GM13977 (cell line): ENCODE data around the gene TMEM248.
A peak's percentile ranks its signal among the peaks of the same experiment; 100 is the strongest.
"Not testable (repeated sequence)": the region's sequence is repeated elsewhere in the genome, so short reads cannot be mapped to it uniquely, and the experiment has no call there.

Experiments
- DNase-seq: peaks from one replicate; pipeline ENCODE4 v3.0.0; 2012; ENCODE audit warnings: low spot score
- CTCF ChIP-seq: IDR thresholded peaks from 2 replicates; pipeline ENCODE4 v1.5.1; 2012; ENCODE audit warnings: mild to moderate bottlenecking, control low read depth; ENCODE audit not compliant: insufficient read depth; ENCODE audit errors: extremely low read depth, missing control alignments
- in situ Hi-C: fragments of 300-500 bp; cut with MboI; formaldehyde crosslinking; loops from one replicate; pipeline ENCODE4 v1.12.0; 2022; ENCODE audit warnings: low sequenced_read_pairs, low pct_unique_long_range_greater_than_20kb, mixed read lengths, inconsistent platforms; ENCODE audit not compliant: unreplicated experiment

The TMEM248 gene

GRCh38 chr7:66903360-66904062, 17.5 kb upstream of the TMEM248 start:
- in situ Hi-C loops = no loop called here
- DNase-seq = no peak
- TF ChIP-seq CTCF = no peak

DNA sequence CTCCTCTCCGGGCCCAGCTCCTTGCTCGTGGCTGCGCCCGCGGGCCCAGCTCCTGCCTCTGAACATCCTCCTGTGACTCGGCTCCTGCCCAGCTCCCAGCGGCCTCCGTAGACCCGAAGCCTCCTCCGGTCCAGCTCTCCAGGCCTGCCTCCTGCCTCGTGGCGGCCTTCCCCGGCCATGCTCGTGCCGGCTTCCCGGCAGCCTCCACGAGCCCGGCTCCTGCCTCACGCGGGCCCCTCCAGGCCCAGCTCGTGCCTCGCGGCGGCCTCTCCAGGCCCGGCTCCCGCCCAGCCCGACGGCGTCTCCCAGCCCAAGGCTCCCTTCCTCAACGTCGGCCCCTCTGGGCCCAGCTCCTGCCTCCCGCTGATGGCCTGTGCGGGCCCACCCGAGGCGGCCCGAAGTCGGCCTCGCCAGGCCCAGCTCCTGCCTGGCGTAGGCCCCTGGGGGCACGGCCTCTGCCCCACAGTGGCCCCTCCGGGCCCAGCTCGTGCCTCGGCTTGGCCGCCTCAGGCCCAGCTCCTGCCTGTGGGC, 16.9 kb upstream of the TMEM248 start:
- DNase-seq = no peak
- in situ Hi-C loops = no loop called here
- no peak for TF ChIP-seq CTCF

DNA sequence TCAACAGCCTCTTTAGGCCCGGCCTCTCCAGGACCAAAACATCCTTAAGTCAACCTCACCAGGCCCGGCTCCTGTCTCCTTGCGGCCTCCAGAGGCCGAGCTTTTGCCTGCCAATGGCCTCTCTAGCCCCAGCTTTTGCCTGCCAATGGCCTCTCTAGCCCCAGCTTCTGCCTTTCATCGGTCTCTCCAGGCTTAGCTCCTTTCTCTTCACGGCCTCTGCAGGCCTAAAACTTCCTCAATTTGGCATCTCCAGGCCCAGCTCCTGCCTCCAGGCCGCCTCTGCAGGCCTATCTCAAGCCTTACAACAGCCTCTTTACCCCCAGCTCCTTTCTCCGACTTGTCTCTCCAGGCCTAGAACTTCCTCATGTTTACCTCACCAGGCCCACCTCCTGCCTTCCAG, 15.7 kb upstream of the TMEM248 start:
- in situ Hi-C loops = no loop called here
- no peak for DNase-seq

GRCh38 chr7:66905689-66906088, 15.3 kb upstream of the TMEM248 start:
- TF ChIP-seq CTCF = peak; percentile 29
- in situ Hi-C loops = no loop called here
- no peak for DNase-seq

More for the DNA sequence above, 15.7 kb upstream of the TMEM248 start:
- TF ChIP-seq CTCF = no peak

GRCh38 chr7:66907731-66908130, 13.3 kb upstream of the TMEM248 start:
- in situ Hi-C loops = no loop called here
- TF ChIP-seq CTCF = no peak
- no peak for DNase-seq

DNA sequence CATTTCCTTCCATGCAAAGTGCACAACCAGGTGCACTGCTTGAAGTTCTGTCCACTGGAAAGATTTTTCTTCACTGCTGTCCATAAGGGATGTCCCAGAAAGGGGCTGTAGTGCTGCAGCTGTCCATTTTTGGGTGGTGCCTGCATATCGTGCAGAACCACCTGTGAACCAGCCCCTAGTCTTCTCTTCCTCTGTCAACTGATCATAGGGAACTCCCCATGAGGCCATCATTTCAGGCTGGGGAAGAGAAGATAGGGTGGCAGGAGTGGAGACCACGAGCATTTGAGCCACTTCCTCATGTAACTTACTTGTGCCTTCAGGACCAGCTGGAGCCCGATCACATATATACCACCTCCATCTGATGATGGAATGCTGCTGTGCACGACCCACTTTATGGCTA, 12.4 kb upstream of the TMEM248 start:
- DNase-seq, in situ Hi-C loops: not testable (repeated sequence)

DNA sequence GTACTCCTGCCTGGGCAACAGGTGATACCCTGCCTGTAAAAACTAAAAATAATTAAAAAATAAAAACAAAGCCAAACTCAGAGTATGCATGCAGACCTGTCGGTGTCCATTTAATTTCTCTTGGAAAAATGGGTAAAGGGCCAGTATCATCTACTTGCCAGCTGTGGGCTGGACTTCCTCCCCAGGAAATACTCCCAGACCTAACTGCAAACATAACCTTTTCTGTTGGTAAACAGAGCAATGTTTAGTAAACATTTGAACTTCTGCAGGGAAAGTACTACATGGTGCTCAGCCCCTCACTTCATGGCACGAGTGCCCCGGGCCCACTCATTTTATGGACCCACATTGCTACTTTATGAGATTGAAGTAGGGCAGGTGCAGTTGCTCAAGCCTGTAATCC, 10.2 kb upstream of the TMEM248 start:
- in situ Hi-C loops = no loop called here
- no peak for TF ChIP-seq CTCF
- no peak for DNase-seq

- DNase-seq, in situ Hi-C loops: not testable (repeated sequence)
These were observed 9.8 kb upstream of the TMEM248 start for GRCh38 chr7:66911191-66911590.
